Tibial nerve (tissue), 4 donors: ENCODE results near the gene APOO.

Source experiments
- CTCF ChIP-seq, 5 experiments: fragments of 200-600 bp in 3 of 5; fragments of 450-650 bp in 2 of 5; sonication (generic) in 3 of 5; IDR thresholded peaks; one replicate each; pipeline ENCODE4 v1.5.1; 2016 to 2019; ENCODE audit warnings: antibody characterized with exemption in 5 of 5, mild to moderate bottlenecking in 3 of 5, moderate library complexity in 2 of 5
- EP300 ChIP-seq, 2 donors: sonication (generic); formaldehyde crosslinking; IDR thresholded peaks; one replicate each; pipeline ENCODE4 v1.6.1; 2017; ENCODE audit warnings: antibody characterized with exemption in 2 of 2, mild to moderate bottlenecking in 1 of 2
- POLR2A ChIP-seq, 2 donors: fragments of 450-650 bp; IDR thresholded peaks; one replicate each; pipeline ENCODE4 v1.6.1; 2017; ENCODE audit warnings: antibody characterized with exemption in 2 of 2, mild to moderate bottlenecking in 2 of 2, moderate library complexity in 2 of 2

GRCh38 chrX:23854122-23854521 is 53.6 kb downstream of the APOO start:
- TF ChIP-seq CTCF (IDR thresholded peaks at IDR 0.05): no peak
- TF ChIP-seq EP300 (IDR thresholded peaks at IDR 0.05): no peak
- TF ChIP-seq POLR2A (IDR thresholded peaks at IDR 0.05): no peak
